Endothelial cell of umbilical vein (primary cell): ENCODE measurements around the gene FMN1. TPM values are rescaled to one million over a fixed set of nuclear protein-coding genes. Genes with fewer than 3 reads are reported as not detected.

Experiments
- BruUV-seq: library from RNA; stranded (reverse); fragments of 400-500 nt; replicated peaks from 2 replicates; lab custom pipeline; 2021; lab: Mats Ljungman, UMichigan
- CTCF ChIA-PET: fragments of 300-600, 350-600 bp; sonication (Branson Sonifier 250); formaldehyde crosslinking; loops from one replicate; lab custom pipeline; 2021; ENCODE audit warnings: antibody characterized with exemption, inconsistent platforms; lab: Charles Lee
- POLR2A ChIA-PET: fragments of 300-600, 350-600 bp; sonication (Branson Sonifier 250); formaldehyde crosslinking; loops from one replicate; lab custom pipeline; 2021; ENCODE audit warnings: antibody characterized with exemption, inconsistent platforms; lab: Charles Lee
- DNase-seq: peaks from one replicate; pipeline ENCODE4 v3.0.0-alpha.2; 2011; ENCODE audit warnings: low read depth, low spot score
- FAIRE-seq: peaks from 2 replicates; lab custom pipeline; 2011; peaks lifted over from hg19 to GRCh38; lab: Jason Lieb, UNC
- H2AFZ ChIP-seq: 2 replicates; pipeline ENCODE4 v1.6.0; 2012; ENCODE audit warnings: low read depth, low read length, control low read depth, inconsistent platforms
- H3K27ac ChIP-seq: 2 replicates; pipeline ENCODE4 v1.5.1; 2011; ENCODE audit warnings: low read depth, mild to moderate bottlenecking, control low read depth, low read length, moderate library complexity; ENCODE audit not compliant: insufficient read depth
- H3K27me3 ChIP-seq, 2 experiments: 2 replicates each; pipeline versions ENCODE4 v1.6.0 to v1.6.1; 2011; ENCODE audit warnings: low read length in 2 of 2, mixed read lengths in 1 of 2; ENCODE audit not compliant: control insufficient read depth in 2 of 2, insufficient read depth in 2 of 2
- H3K36me3 ChIP-seq, 2 experiments: 2 replicates in 1 of 2; 3 replicates in 1 of 2; pipeline ENCODE4 v1.5.1; 2011; ENCODE audit warnings: low read length in 2 of 2, mild to moderate bottlenecking in 1 of 2, moderate library complexity in 1 of 2; ENCODE audit not compliant: control insufficient read depth in 2 of 2, insufficient read depth in 2 of 2; ENCODE audit errors: extremely low read depth in 1 of 2
- H3K4me1 ChIP-seq: 3 replicates; pipeline ENCODE4 v1.5.1; 2011; ENCODE audit warnings: mild to moderate bottlenecking, low read length; ENCODE audit not compliant: control insufficient read depth, insufficient read depth; ENCODE audit errors: extremely low read depth
- H3K4me2 ChIP-seq: 2 replicates; pipeline ENCODE4 v1.6.1; 2011; ENCODE audit warnings: low read length, control low read depth, mixed read lengths; ENCODE audit not compliant: insufficient read depth
- H3K4me3 ChIP-seq, 3 experiments: fragments of 200-600 bp in 1 of 3; sonication (generic), shearing (Covaris generic) in 1 of 3; replicated peaks in 1 of 3; 2 replicates each; pipeline ENCODE4 v1.5.1; 2011 to 2016; ENCODE audit warnings: control low read depth in 3 of 3, low read length in 3 of 3, mild to moderate bottlenecking in 2 of 3, inconsistent platforms in 1 of 3, low read depth in 1 of 3, moderate library complexity in 1 of 3; ENCODE audit not compliant: insufficient read depth in 1 of 3
- H3K79me2 ChIP-seq: 2 replicates; pipeline ENCODE4 v1.6.0; 2012; ENCODE audit warnings: low read length, inconsistent platforms; ENCODE audit not compliant: control insufficient read depth, insufficient read depth
- H3K9ac ChIP-seq: replicated peaks from 2 replicates; pipeline ENCODE3; 2011; ENCODE audit warnings: low read length, control low read depth; ENCODE audit not compliant: insufficient read depth; ENCODE audit errors: extremely low read depth
- H3K9me1 ChIP-seq: replicated peaks from 3 replicates; pipeline ENCODE4 v1.6.0; 2011; ENCODE audit warnings: mild to moderate bottlenecking, low read length; ENCODE audit not compliant: control insufficient read depth, insufficient read depth; ENCODE audit errors: extremely low read depth
- H3K9me3 ChIP-seq: replicated peaks from 2 replicates; pipeline ENCODE4 v1.5.1; 2012; ENCODE audit warnings: low read length, inconsistent platforms; ENCODE audit not compliant: control insufficient read depth, insufficient read depth
- H4K20me1 ChIP-seq: replicated peaks from 2 replicates; pipeline ENCODE3; 2011; ENCODE audit warnings: mild to moderate bottlenecking, low read length; ENCODE audit not compliant: control insufficient read depth, insufficient read depth; ENCODE audit errors: extremely low read depth
- EZH2 ChIP-seq: IDR thresholded peaks from 2 replicates; pipeline ENCODE4 v1.6.1; 2012; ENCODE audit warnings: borderline replicate concordance, low read depth, mild to moderate bottlenecking, moderate library complexity, low read length, inconsistent platforms; ENCODE audit not compliant: severe bottlenecking
- FOS ChIP-seq: IDR thresholded peaks from 2 replicates; pipeline ENCODE4 v1.6.1; 2011; ENCODE audit warnings: mild to moderate bottlenecking, low read length, moderate library complexity, borderline replicate concordance; ENCODE audit not compliant: insufficient read depth
- GATA2 ChIP-seq: IDR thresholded peaks from 2 replicates; pipeline ENCODE4 v1.7.0; 2011; ENCODE audit warnings: low read depth, mild to moderate bottlenecking, moderate library complexity, mixed read lengths, low read length; ENCODE audit not compliant: insufficient read length, insufficient read depth
- JUN ChIP-seq: IDR thresholded peaks from 2 replicates; pipeline ENCODE4 v1.6.1; 2011; ENCODE audit warnings: borderline replicate concordance, low read depth; ENCODE audit not compliant: insufficient read length, insufficient read depth
- MYC ChIP-seq: IDR thresholded peaks from one replicate; pipeline ENCODE4 v1.6.1; 2011; ENCODE audit warnings: mild to moderate bottlenecking, low read depth, low read length
- POLR2A ChIP-seq: IDR thresholded peaks from 2 replicates; pipeline ENCODE4 v1.6.1; 2012; ENCODE audit warnings: low read depth, mild to moderate bottlenecking, control low read depth, low read length
- POLR2AphosphoS5 ChIP-seq: IDR thresholded peaks from 2 replicates; pipeline ENCODE4 v1.6.1; 2012; ENCODE audit warnings: low read depth, mild to moderate bottlenecking, control low read depth, low read length, moderate library complexity; ENCODE audit not compliant: insufficient read depth
- dilution Hi-C: fragments of 300-500 bp; cut with MboI; formaldehyde crosslinking; loops from one replicate; pipeline ENCODE4 v1.15.0; 2019; ENCODE audit warnings: low sequenced_read_pairs; ENCODE audit not compliant: extremely low pct_ligation_motif_present
- intact Hi-C: fragments of 100-400 bp; cut with micrococcal nuclease; formaldehyde crosslinking; loops from one replicate; pipeline ENCODE4 v1.10.0; 2022
- polyA plus RNA-seq, 4 experiments: library from polyadenylated mRNA; depleted of rRNA in 3 of 4; stranded (reverse) in 3 of 4; unstranded in 1 of 4; fragments of >200 nt; gene quantifications; 2 replicates each; pipeline versions ENCODE4 v1.2.1 to v1.2.3, GENCODE V29; 2011 to 2012; ENCODE audit warnings: missing spikeins in 1 of 4
- total RNA-seq: library from RNA; stranded (reverse); gene quantifications from 2 replicates; pipeline ENCODE4 v1.2.3, GENCODE V29; 2021
- TF ChIP-seq, protein P1 (sequence below), 2 donors: IDR thresholded peaks; 1 replicate in 1 of 2; 2 replicates in 1 of 2; pipeline ENCODE4 v1.5.1; 2011; ENCODE audit warnings: low read length in 2 of 2, mild to moderate bottlenecking in 2 of 2, moderate library complexity in 2 of 2, control low read depth in 1 of 2, inconsistent platforms in 1 of 2, low read depth in 1 of 2; ENCODE audit not compliant: insufficient read depth in 1 of 2; ENCODE audit errors: extremely low read depth in 1 of 2
- TF ChIP-seq, protein P2 (sequence below): IDR thresholded peaks from 2 replicates; pipeline ENCODE4 v1.6.1; 2011; ENCODE audit not compliant: insufficient read depth, insufficient read length

The FMN1 gene
- total and polyA plus RNA-seq, 2 donors (not counting 3 experiments of a cell fraction or from before 2014, with no cell fraction given): 0.01 to 0.29 TPM

DNA sequence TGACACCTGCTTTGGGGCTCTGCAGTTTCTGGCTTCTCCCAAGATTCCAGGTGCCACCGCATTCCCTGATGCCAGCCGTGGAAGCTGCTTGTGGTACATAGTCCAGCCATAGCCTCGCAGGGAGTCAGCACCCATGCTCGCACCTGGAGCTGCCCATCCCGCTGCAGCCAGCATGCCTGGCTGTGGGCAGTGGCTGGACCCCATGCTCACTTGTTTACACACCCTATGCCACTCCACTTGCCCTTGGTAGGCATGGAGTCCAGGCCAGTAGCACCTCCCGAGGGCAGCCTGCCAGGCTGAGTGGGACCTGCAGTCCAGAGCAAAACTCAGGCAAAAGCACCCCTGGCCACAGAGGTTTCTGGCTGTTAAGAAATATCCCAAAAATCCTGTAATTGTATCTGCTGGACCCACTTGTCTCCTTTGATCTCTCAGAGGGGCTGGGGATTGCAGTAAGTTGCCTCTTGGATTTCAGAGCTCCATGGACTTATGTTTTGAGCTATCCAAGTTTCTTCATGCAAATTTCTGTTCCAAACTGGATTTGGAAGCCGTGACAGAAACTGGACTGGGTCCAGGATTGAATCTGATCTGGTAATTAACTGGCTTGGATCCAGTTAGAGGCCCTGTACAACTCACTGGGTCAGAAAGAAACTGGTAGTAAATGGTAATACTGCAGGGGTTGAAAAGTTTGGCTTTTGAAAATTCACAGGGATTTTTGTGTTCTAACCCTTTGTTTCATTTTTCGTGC is 149.3 kb downstream of the FMN1 start:
- ChIA-PET CTCF (interaction anchor here (0.6 to 1.3 kb wide), 2 partner anchors 9 to 23 kb away, joined by 3 read pairs; no protein-coding TSS in a partner anchor), POLR2A (no interaction called here)
- no peaks in the 10 kb centered on the region for H3K79me2 ChIP-seq
- BruUV-seq: no TSS peak
- no peak overlapping the region for H2AFZ ChIP-seq
- H3K36me3 ChIP-seq: no peaks in the 10 kb centered on the region
- H3K4me2 ChIP-seq: no peak overlapping the region
- no peaks in the 10 kb centered on the region for H3K9me1 ChIP-seq
- intact Hi-C loops: no loop called here
- H3K9me3 ChIP-seq: no peaks in the 10 kb centered on the region
- no peak overlapping the region for H3K9ac ChIP-seq
- H4K20me1 ChIP-seq: no peaks in the 10 kb centered on the region
- no peak overlapping the region for H3K27ac ChIP-seq
- DNase-seq (no peak), FAIRE-seq (no peak)
- no peak overlapping the region for H3K4me3 ChIP-seq
- TF ChIP-seq, protein P1, sequence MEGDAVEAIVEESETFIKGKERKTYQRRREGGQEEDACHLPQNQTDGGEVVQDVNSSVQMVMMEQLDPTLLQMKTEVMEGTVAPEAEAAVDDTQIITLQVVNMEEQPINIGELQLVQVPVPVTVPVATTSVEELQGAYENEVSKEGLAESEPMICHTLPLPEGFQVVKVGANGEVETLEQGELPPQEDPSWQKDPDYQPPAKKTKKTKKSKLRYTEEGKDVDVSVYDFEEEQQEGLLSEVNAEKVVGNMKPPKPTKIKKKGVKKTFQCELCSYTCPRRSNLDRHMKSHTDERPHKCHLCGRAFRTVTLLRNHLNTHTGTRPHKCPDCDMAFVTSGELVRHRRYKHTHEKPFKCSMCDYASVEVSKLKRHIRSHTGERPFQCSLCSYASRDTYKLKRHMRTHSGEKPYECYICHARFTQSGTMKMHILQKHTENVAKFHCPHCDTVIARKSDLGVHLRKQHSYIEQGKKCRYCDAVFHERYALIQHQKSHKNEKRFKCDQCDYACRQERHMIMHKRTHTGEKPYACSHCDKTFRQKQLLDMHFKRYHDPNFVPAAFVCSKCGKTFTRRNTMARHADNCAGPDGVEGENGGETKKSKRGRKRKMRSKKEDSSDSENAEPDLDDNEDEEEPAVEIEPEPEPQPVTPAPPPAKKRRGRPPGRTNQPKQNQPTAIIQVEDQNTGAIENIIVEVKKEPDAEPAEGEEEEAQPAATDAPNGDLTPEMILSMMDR (IDR thresholded peaks at IDR 0.05; ENCODE audit: extremely low read depth in 1 of 2, insufficient read depth in 1 of 2, low read depth in 1 of 2, low read length in 2 of 2): no peak
- no peak for TF ChIP-seq EZH2
- TF ChIP-seq JUN: no peak
- no peak for TF ChIP-seq FOS
- no peak for TF ChIP-seq POLR2AphosphoS5
- no peak for TF ChIP-seq MYC
- TF ChIP-seq, protein P2, sequence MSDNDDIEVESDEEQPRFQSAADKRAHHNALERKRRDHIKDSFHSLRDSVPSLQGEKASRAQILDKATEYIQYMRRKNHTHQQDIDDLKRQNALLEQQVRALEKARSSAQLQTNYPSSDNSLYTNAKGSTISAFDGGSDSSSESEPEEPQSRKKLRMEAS: no peak
- no peak for TF ChIP-seq POLR2A
- no peak for TF ChIP-seq GATA2
- dilution Hi-C loops: no loop called here
- no peaks in the 10 kb centered on the region for H3K4me1 ChIP-seq
- no peaks in the 10 kb centered on the region for H3K27me3 ChIP-seq
